Measurements from ENCODE around the gene NVL.

DNA sequence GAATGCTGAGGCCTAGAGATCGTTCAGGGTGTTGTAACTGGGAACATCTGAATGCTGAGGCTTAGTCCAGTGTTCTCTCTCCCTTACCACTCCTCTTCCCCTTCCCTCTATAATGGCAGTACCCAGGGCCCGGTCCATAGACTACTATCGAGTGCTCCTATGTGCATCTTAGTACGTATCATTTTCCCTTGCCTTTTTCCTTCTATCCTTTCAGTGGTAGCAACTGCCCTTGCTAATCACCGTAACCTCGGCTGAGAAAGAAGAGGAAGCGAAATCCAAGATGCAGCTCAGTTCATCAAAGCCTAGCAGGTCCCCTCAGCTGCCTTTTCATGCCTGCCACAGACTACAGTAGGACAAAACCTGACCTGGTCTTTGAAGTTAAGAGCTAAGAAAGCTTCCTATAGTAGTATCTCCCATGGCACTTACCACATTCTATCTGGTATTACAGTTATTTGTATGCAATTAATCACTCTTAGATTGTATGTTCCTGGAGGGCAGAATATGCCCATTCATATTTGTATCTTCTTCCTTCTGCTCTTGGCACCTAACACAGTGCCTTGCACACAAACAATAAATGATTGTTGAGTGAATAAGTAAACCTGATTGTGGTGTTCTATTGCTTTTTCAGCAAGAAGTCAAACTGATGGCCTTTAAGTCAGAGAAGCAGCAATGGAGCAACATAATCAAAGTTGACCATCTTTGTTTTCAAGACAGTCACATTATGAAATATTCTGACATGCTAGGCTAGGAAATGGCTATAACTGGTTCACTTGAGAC, 49.1 kb upstream of the NVL start:
- TF ChIP-seq, protein P1, sequence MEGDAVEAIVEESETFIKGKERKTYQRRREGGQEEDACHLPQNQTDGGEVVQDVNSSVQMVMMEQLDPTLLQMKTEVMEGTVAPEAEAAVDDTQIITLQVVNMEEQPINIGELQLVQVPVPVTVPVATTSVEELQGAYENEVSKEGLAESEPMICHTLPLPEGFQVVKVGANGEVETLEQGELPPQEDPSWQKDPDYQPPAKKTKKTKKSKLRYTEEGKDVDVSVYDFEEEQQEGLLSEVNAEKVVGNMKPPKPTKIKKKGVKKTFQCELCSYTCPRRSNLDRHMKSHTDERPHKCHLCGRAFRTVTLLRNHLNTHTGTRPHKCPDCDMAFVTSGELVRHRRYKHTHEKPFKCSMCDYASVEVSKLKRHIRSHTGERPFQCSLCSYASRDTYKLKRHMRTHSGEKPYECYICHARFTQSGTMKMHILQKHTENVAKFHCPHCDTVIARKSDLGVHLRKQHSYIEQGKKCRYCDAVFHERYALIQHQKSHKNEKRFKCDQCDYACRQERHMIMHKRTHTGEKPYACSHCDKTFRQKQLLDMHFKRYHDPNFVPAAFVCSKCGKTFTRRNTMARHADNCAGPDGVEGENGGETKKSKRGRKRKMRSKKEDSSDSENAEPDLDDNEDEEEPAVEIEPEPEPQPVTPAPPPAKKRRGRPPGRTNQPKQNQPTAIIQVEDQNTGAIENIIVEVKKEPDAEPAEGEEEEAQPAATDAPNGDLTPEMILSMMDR (IDR thresholded peaks at IDR 0.05) = no peak
- TF ChIP-seq ZFX (IDR thresholded peaks at IDR 0.05; ENCODE audit: borderline replicate concordance) = no peak
